GM12801 (cell line): Measurements from ENCODE around the gene TIE1.

Source experiments
- CTCF ChIP-seq: IDR thresholded peaks from one replicate; pipeline ENCODE4 v1.5.1; 2011; ENCODE audit warnings: control low read depth; ENCODE audit not compliant: insufficient read length; ENCODE audit errors: extremely low read depth

TIE1 gene

DNA sequence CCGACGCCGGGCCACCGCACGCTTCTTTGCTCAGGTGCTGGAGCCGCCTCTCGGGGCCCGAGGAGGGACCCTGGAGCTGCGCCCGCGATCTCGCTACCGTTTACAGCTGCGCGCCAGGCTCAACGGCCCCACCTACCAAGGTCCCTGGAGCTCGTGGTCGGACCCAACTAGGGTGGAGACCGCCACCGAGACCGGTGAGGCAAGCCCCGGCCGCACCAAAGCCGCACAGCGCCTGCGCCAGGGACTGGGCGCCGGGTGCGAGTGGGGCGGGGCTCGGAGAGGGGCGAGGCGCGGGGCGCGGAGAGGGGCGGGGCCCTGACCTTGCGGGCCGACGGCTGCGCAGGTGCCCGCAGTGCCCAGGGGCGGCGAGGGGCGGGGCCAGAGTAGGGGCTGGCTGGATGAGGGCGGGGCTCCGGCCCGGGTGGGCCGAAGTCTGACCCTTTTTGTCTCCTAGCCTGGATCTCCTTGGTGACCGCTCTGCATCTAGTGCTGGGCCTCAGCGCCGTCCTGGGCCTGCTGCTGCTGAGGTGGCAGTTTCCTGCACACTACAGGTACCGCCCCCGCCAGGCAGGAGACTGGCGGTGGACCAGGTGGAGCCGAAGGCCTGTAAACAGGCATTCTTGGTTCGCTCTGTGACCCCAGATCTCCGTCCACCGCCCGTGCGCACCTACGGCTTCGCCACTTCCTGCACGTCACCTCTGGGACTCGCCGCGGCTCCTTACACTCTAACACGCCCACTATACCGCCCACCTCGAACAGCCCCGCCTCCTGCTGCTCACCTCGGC lies 48.2 kb downstream of the TIE1 start:
- no peak for TF ChIP-seq CTCF

DNA sequence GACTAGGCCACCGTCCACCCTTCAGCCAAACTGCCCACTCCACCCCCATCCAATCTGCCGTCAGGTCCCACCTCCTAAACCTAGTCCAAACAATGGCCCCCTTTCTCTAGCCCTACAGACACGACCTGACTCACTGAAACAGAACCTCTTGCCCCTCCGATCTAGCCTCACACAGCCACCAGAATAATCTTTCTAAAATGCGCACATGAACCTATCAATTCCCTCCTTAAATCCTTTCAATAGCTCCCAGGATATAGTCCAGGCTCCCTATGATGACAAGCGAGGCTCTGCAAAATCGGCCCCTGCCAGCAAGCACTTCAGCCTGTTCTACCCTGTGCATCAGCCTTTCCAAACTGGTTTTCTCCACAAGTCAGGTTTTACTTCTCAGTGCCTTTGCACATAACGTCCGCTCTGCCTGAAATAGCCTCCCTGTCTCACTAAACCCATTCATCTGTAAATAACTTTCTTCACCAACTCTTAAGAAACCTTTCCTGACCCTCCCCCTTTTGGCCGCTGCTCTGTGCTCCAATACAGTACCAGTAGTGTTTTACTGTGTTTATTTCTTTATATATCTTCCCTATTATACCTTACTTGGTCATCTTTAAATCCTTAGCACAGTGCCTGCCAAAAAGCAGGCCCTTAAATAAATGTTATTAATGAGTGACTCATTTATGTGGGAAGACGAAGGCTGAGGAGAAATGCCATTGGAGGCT lies 49.0 kb downstream of the TIE1 start:
- no peak for TF ChIP-seq CTCF

DNA sequence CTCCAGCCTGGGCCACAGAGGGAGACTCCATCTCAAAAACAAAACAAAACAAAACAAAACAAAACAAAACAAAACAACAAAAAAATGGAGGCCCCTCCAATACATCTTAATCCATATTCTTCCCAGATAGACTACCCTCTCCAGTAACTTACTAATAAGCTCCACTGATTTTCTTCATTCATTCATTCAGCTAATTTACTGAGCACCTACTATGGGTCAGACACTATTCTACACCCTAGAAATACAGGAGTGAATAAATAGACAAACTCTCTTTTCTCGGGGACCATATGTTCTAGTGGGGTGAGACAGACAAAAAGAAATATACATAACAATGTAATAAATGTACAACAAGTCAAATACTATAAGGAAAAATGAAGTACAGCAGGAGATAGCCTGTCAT lies 50.2 kb downstream of the TIE1 start:
- no peak for TF ChIP-seq CTCF

- no peak for TF ChIP-seq CTCF
These were observed 50.9 kb downstream of the TIE1 start for GRCh38 chr1:43351421-43352350.

DNA sequence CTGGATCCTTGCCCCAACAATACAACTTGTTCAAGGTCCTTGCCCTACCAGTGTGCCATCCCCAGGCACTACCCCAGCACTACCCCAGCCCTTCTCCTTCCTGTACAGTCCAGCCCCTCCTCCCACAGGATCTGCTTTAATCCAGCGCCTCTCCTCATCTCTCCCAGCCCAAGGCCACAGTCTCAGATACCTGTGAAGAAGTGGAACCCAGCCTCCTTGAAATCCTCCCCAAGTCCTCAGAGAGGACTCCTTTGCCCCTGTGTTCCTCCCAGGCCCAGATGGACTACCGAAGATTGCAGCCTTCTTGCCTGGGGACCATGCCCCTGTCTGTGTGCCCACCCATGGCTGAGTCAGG lies 51.5 kb downstream of the TIE1 start:
- TF ChIP-seq CTCF, result no peak

DNA sequence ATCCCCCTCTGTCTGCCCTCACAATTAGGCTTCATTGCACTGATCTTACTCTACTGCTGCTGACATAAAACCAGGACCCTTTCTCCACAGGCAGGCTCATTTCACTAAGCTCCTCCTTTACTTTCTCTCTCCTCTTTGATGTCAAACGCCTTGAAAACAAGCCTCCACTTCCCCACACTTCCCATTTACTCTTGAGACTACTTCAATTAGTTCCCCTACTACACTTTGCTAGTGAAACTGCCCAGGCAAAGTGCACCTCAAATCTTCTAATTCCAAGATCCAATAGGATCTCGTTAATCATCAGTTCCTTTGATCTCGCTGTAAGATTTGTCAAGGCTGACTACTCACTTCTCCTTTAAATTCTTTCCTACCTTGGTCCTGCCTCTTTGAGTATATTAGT lies 52.1 kb downstream of the TIE1 start:
- TF ChIP-seq CTCF, result no peak

DNA sequence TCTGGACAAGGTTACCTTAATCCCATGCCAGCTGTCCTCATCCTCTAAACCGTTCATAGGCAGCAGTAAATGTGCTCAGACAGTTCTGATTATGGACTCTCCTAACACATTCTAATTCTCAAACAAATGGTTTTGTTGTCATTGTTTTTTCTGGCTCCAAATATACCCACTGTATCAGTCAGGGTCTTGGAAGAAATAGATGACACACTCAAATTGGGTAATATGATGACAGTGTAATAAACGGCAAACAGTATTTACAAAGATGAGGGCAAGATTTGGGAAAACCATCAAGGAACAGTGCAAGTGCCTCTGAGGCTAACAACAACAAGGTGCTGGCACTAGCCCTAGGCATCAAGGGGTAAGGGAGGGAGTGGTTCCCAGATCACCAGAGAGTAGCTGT lies 53.7 kb downstream of the TIE1 start:
- TF ChIP-seq CTCF, result no peak
